PC-9 (cell line): ENCODE data around the gene RGS6.

ENCODE experiments used
- EZH2 ChIP-seq: fragments of 200-600 bp; sonication (generic); IDR thresholded peaks from 2 replicates; pipeline ENCODE4 v1.8.0; 2017; ENCODE audit warnings: antibody characterized with exemption, low read depth
- TF ChIP-seq, protein P1 (sequence below): fragments of 200-600 bp; sonication (generic); conservative IDR thresholded peaks from 2 replicates; pipeline ENCODE4 v1.6.1; 2017; ENCODE audit warnings: mixed run types, antibody characterized with exemption, mild to moderate bottlenecking, moderate library complexity

DNA sequence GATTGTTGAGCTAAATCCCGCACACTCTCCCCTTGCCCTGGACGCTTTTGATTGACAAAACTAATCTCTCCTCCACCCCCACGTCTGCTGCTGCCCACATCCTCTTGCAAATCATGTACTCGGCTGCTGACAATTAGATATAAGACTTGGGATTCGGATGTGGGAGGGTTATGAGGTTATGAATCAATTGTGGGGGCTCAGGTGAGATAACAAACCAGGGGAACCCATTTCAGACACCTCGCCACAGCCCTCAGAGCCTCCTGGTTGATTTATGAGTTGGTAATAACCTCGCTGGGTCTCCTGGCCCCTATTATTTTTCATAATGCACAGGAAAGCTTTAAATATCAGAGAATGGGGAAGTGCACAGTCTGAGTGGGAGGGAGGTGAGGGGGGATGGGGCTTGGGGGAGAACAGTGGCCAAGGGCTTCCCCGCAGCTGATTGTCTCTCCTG, 511.8 kb downstream of the RGS6 start:
- TF ChIP-seq, protein P1, sequence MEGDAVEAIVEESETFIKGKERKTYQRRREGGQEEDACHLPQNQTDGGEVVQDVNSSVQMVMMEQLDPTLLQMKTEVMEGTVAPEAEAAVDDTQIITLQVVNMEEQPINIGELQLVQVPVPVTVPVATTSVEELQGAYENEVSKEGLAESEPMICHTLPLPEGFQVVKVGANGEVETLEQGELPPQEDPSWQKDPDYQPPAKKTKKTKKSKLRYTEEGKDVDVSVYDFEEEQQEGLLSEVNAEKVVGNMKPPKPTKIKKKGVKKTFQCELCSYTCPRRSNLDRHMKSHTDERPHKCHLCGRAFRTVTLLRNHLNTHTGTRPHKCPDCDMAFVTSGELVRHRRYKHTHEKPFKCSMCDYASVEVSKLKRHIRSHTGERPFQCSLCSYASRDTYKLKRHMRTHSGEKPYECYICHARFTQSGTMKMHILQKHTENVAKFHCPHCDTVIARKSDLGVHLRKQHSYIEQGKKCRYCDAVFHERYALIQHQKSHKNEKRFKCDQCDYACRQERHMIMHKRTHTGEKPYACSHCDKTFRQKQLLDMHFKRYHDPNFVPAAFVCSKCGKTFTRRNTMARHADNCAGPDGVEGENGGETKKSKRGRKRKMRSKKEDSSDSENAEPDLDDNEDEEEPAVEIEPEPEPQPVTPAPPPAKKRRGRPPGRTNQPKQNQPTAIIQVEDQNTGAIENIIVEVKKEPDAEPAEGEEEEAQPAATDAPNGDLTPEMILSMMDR, result no peak
- TF ChIP-seq EZH2, result no peak
